Activated T-helper 1 cell treated with anti-CD3 and anti-CD28 coated beads, Interleukin-12 subunit alpha, Interleukin-12 subunit beta, Interleukin-2, Interleukin-4 antibody, amounts not matched to agents 30 ng/mL and 10 ng/mL and 1 ng/mL, durations not matched to agents 14 hours and 24 hours and 36 hours (primary cell): ENCODE measurements around the gene PEX5. TPM values are rescaled to one million over a fixed set of nuclear protein-coding genes. Genes with fewer than 3 reads are reported as not detected.
A peak's percentile ranks its signal among the peaks of the same experiment; 100 is the strongest.
"Not testable (repeated sequence)": the region's sequence is repeated elsewhere in the genome, so short reads cannot be mapped to it uniquely, and the experiment has no call there.

Experiments
- DNase-seq: peaks from one replicate; pipeline ENCODE4 v3.0.0; 2021; ENCODE audit warnings: low spot score
- H3K27ac Mint-ChIP-seq: one replicate; pipeline ENCODE4 v1.8.0; 2021; ENCODE audit warnings: mild to moderate bottlenecking, mixed read lengths
- H3K27me3 Mint-ChIP-seq: one replicate; pipeline ENCODE4 v1.8.0; 2022; ENCODE audit warnings: mild to moderate bottlenecking, moderate library complexity, mixed read lengths; ENCODE audit not compliant: insufficient read depth
- H3K36me3 Mint-ChIP-seq: one replicate; pipeline ENCODE4 v1.8.0; 2021; ENCODE audit warnings: low read depth, mixed read lengths
- H3K4me1 Mint-ChIP-seq: one replicate; pipeline ENCODE4 v1.8.0; 2021; ENCODE audit warnings: low read depth, mixed read lengths
- H3K4me3 Mint-ChIP-seq: one replicate; pipeline ENCODE4 v1.8.0; 2021; ENCODE audit warnings: mild to moderate bottlenecking, moderate library complexity, mixed read lengths
- H3K9me3 Mint-ChIP-seq: one replicate; pipeline ENCODE4 v1.8.0; 2021; ENCODE audit warnings: mixed read lengths
- intact Hi-C: fragments of 100-400 bp; cut with micrococcal nuclease; formaldehyde crosslinking; loops from one replicate; pipeline ENCODE4 v1.15.1; 2024
- total RNA-seq: library from RNA; stranded (reverse); gene quantifications from 2 replicates; pipeline ENCODE4 v1.2.3, GENCODE V29; 2022

The PEX5 gene
- total RNA-seq, 1 donor from 2014 or later = 42.4 TPM

- H3K27ac Mint-ChIP-seq = no peak overlapping the region
- H3K36me3 Mint-ChIP-seq = peaks cover 3% of the 10 kb centered on the region
- DNase-seq = no peak
- peaks cover 42% of the 10 kb centered on the region for H3K9me3 Mint-ChIP-seq
- H3K4me3 Mint-ChIP-seq = no peak overlapping the region
- H3K4me1 Mint-ChIP-seq = no peaks in the 10 kb centered on the region
- H3K27me3 Mint-ChIP-seq = peaks cover 26% of the 10 kb centered on the region
- intact Hi-C loops = no loop called here
These were observed 17.6 kb upstream of the PEX5 start for GRCh38 chr12:7171854-7172253.

- no peak overlapping the region for H3K27ac Mint-ChIP-seq
- H3K36me3 Mint-ChIP-seq = no peaks in the 10 kb centered on the region
- intact Hi-C loops = no loop called here
- H3K27me3 Mint-ChIP-seq = peaks cover 38% of the 10 kb centered on the region
- H3K4me3 Mint-ChIP-seq = no peak overlapping the region
- H3K9me3 Mint-ChIP-seq = peaks cover 9% of the 10 kb centered on the region
- no peaks in the 10 kb centered on the region for H3K4me1 Mint-ChIP-seq
- DNase-seq = no peak
These were observed 14.0 kb upstream of the PEX5 start for GRCh38 chr12:7175493-7175892.

GRCh38 chr12:7176595-7176994, 12.9 kb upstream of the PEX5 start:
- H3K36me3 Mint-ChIP-seq = no peaks in the 10 kb centered on the region
- no peak overlapping the region for H3K27ac Mint-ChIP-seq
- no peak for DNase-seq
- peaks cover 7% of the 10 kb centered on the region for H3K9me3 Mint-ChIP-seq
- intact Hi-C loops = no loop called here
- H3K27me3 Mint-ChIP-seq = peaks cover 38% of the 10 kb centered on the region
- H3K4me1 Mint-ChIP-seq = no peaks in the 10 kb centered on the region
- H3K4me3 Mint-ChIP-seq = no peak overlapping the region

- H3K4me3 Mint-ChIP-seq = no peak overlapping the region
- no peaks in the 10 kb centered on the region for H3K36me3 Mint-ChIP-seq
- H3K27me3 Mint-ChIP-seq = peaks cover 34% of the 10 kb centered on the region
- intact Hi-C loops = no loop called here
- H3K4me1 Mint-ChIP-seq = no peaks in the 10 kb centered on the region
- no peaks in the 10 kb centered on the region for H3K9me3 Mint-ChIP-seq
- no peak overlapping the region for H3K27ac Mint-ChIP-seq
- no peak for DNase-seq
These were observed 11.0 kb upstream of the PEX5 start for GRCh38 chr12:7178481-7178880.

- no peak for DNase-seq
- Mint-ChIP-seq H3K9me3 (no peaks in the 10 kb centered on the region), H3K27me3 (peaks cover 25% of the 10 kb centered on the region), H3K27ac (no peak overlapping the region), H3K4me3 (no peak overlapping the region), H3K4me1 (peaks cover under 1% of the 10 kb centered on the region), H3K36me3 (no peaks in the 10 kb centered on the region)
- intact Hi-C loops = no loop called here
These were observed 8.8 kb upstream of the PEX5 start for GRCh38 chr12:7180685-7181084.

GRCh38 chr12:7186058-7186457, 3.4 kb upstream of the PEX5 start:
- intact Hi-C loops, H3K27ac Mint-ChIP-seq: not testable (repeated sequence)
- peaks cover 27% of the 10 kb centered on the region for H3K4me1 Mint-ChIP-seq

GRCh38 chr12:7188562-7189397, 706 bp upstream of the PEX5 start:
- Mint-ChIP-seq H3K9me3 (no peaks in the 10 kb centered on the region), H3K36me3 (peaks cover 16% of the 10 kb centered on the region), H3K27ac (peak overlapping the region; percentile 98), H3K4me1 (peaks cover 31% of the 10 kb centered on the region), H3K27me3 (peaks cover 4% of the 10 kb centered on the region), H3K4me3 (peak overlapping the region; percentile 93)
- intact Hi-C loops = loop anchor here (1.0 to 2.0 kb wide), 9 partner anchors 46 to 894 kb away; partner anchors contain the start of genes CLSTN3, EMG1, LPCAT3 and NECAP1
- peak; percentile 49 for DNase-seq

More at GRCh38 chr12:7186058-7186457, 3.4 kb upstream of the PEX5 start:
- H3K4me3 Mint-ChIP-seq, DNase-seq, H3K9me3 Mint-ChIP-seq, H3K36me3 Mint-ChIP-seq, H3K27me3 Mint-ChIP-seq: not testable (repeated sequence)

- intact Hi-C loops = no loop called here
- DNase-seq = no peak
- Mint-ChIP-seq H3K4me1 (peaks cover 45% of the 10 kb centered on the region), H3K27me3 (no peaks in the 10 kb centered on the region), H3K36me3 (peaks cover 28% of the 10 kb centered on the region), H3K9me3 (no peaks in the 10 kb centered on the region), H3K4me3 (peak overlapping the region; percentile 86), H3K27ac (peak overlapping the region; percentile 41)
These were observed 976 bp downstream of the PEX5 start for GRCh38 chr12:7190268-7191055.

GRCh38 chr12:7193674-7194073, 4.2 kb downstream of the PEX5 start:
- no peak overlapping the region for H3K27ac Mint-ChIP-seq
- peaks cover 35% of the 10 kb centered on the region for H3K4me1 Mint-ChIP-seq
- intact Hi-C loops = no loop called here
- H3K36me3 Mint-ChIP-seq = peaks cover 32% of the 10 kb centered on the region
- no peaks in the 10 kb centered on the region for H3K9me3 Mint-ChIP-seq
- no peak for DNase-seq
- H3K4me3 Mint-ChIP-seq = no peak overlapping the region
- H3K27me3 Mint-ChIP-seq = no peaks in the 10 kb centered on the region

- H3K27me3 Mint-ChIP-seq = no peaks in the 10 kb centered on the region
- no peak overlapping the region for H3K27ac Mint-ChIP-seq
- peaks cover 19% of the 10 kb centered on the region for H3K4me1 Mint-ChIP-seq
- intact Hi-C loops = no loop called here
- peaks cover 39% of the 10 kb centered on the region for H3K36me3 Mint-ChIP-seq
- no peak overlapping the region for H3K4me3 Mint-ChIP-seq
- DNase-seq = no peak
- no peaks in the 10 kb centered on the region for H3K9me3 Mint-ChIP-seq
These were observed 8.4 kb downstream of the PEX5 start for GRCh38 chr12:7197841-7198240.

GRCh38 chr12:7203109-7203508, 13.6 kb downstream of the PEX5 start:
- no peak for DNase-seq
- no peak overlapping the region for H3K4me3 Mint-ChIP-seq
- no peak overlapping the region for H3K27ac Mint-ChIP-seq
- H3K9me3 Mint-ChIP-seq = no peaks in the 10 kb centered on the region
- intact Hi-C loops = no loop called here
- peaks cover 53% of the 10 kb centered on the region for H3K36me3 Mint-ChIP-seq
- no peaks in the 10 kb centered on the region for H3K4me1 Mint-ChIP-seq
- no peaks in the 10 kb centered on the region for H3K27me3 Mint-ChIP-seq

GRCh38 chr12:7205091-7205490, 15.6 kb downstream of the PEX5 start:
- DNase-seq = no peak
- Mint-ChIP-seq H3K4me3 (no peak overlapping the region), H3K27ac (no peak overlapping the region), H3K9me3 (no peaks in the 10 kb centered on the region), H3K4me1 (no peaks in the 10 kb centered on the region), H3K36me3 (peaks cover 65% of the 10 kb centered on the region), H3K27me3 (no peaks in the 10 kb centered on the region)
- intact Hi-C loops = no loop called here

GRCh38 chr12:7206691-7207090, 17.2 kb downstream of the PEX5 start:
- Mint-ChIP-seq H3K4me3 (no peak overlapping the region), H3K9me3 (no peaks in the 10 kb centered on the region), H3K27me3 (no peaks in the 10 kb centered on the region), H3K27ac (no peak overlapping the region), H3K36me3 (peaks cover 72% of the 10 kb centered on the region), H3K4me1 (no peaks in the 10 kb centered on the region)
- intact Hi-C loops = no loop called here
- no peak for DNase-seq
